SJCRH30 (cell line): ENCODE results near the gene PRR5L. TPM values are rescaled to one million over a fixed set of nuclear protein-coding genes. Genes with fewer than 3 reads are reported as not detected.
"Not testable (repeated sequence)": the region's sequence is repeated elsewhere in the genome, so short reads cannot be mapped to it uniquely, and the experiment has no call there.

ENCODE experiments used
- DNase-seq, 2 experiments: peaks; one replicate each; pipeline ENCODE4 v3.0.0-alpha.2; 2015 to 2020
- H3K27ac ChIP-seq: fragments of 250-450 bp; sonication (Bioruptor Pico); 2 replicates; pipeline ENCODE4 v1.5.1; 2020; ENCODE audit warnings: mild to moderate bottlenecking, moderate library complexity
- H3K27me3 ChIP-seq: fragments of 250-450 bp; sonication (Bioruptor Pico); 2 replicates; pipeline ENCODE4 v1.5.1; 2020; ENCODE audit warnings: mild to moderate bottlenecking, moderate library complexity
- H3K36me3 ChIP-seq: fragments of 250-450 bp; sonication (Bioruptor Pico); 2 replicates; pipeline ENCODE4 v1.5.1; 2020; ENCODE audit warnings: mild to moderate bottlenecking, moderate library complexity
- H3K4me1 ChIP-seq: fragments of 250-450 bp; sonication (Bioruptor Pico); 2 replicates; pipeline ENCODE4 v1.5.1; 2020; ENCODE audit warnings: mild to moderate bottlenecking, moderate library complexity
- H3K4me3 ChIP-seq: fragments of 250-450 bp; sonication (Bioruptor Pico); 2 replicates; pipeline ENCODE4 v1.5.1; 2020; ENCODE audit warnings: mild to moderate bottlenecking, moderate library complexity
- H3K9me3 ChIP-seq: fragments of 250-450 bp; sonication (Bioruptor Pico); replicated peaks from 2 replicates; pipeline ENCODE4 v1.5.1; 2020; ENCODE audit warnings: mild to moderate bottlenecking, moderate library complexity
- total RNA-seq: library from RNA; depleted of rRNA; stranded (reverse); fragments of >200 nt; shearing (Covaris generic); gene quantifications from 2 replicates; pipeline ENCODE4 v1.2.3, GENCODE V29; 2014

The PRR5L gene
- total RNA-seq, 1 experiment from 2014 or later, result 7.2 TPM

- Histone ChIP-seq H3K9me3 (no peaks in the 10 kb centered on the region), H3K36me3 (no peaks in the 10 kb centered on the region), H3K4me1 (peaks cover 8% of the 10 kb centered on the region), H3K27me3 (no peaks in the 10 kb centered on the region), H3K4me3 (no peak overlapping the region), H3K27ac (no peak overlapping the region)
- DNase-seq, result no peak
Measured at GRCh38 chr11:36475192-36475591, 179.1 kb downstream of the PRR5L start.

- DNase-seq, result peak; percentile 45 to 79
- H3K4me3 ChIP-seq, result no peak overlapping the region
Measured at GRCh38 chr11:36478700-36479329, 182.7 kb downstream of the PRR5L start.

GRCh38 chr11:36480833-36481232 is 184.7 kb downstream of the PRR5L start:
- no peaks in the 10 kb centered on the region for H3K9me3 ChIP-seq
- DNase-seq, result no peak
- H3K4me3 ChIP-seq, result no peak overlapping the region

More at GRCh38 chr11:36478700-36479329, 182.7 kb downstream of the PRR5L start:
- Histone ChIP-seq H3K4me1 (peaks cover 2% of the 10 kb centered on the region; the same call in 1 of the 2 replicates), H3K27me3 (no peaks in the 10 kb centered on the region), H3K9me3 (no peaks in the 10 kb centered on the region), H3K36me3 (peaks cover 1% of the 10 kb centered on the region; the same call in 1 of the 2 replicates), H3K27ac (no peak overlapping the region)

GRCh38 chr11:36483042-36483441 is 187.0 kb downstream of the PRR5L start:
- not testable (repeated sequence) for H3K9me3 ChIP-seq, H3K27me3 ChIP-seq, DNase-seq, H3K4me1 ChIP-seq, H3K4me3 ChIP-seq, H3K27ac ChIP-seq
- H3K36me3 ChIP-seq, result peaks cover 17% of the 10 kb centered on the region

More at GRCh38 chr11:36480833-36481232, 184.7 kb downstream of the PRR5L start:
- Histone ChIP-seq H3K36me3 (peaks cover 6% of the 10 kb centered on the region; the same call in 1 of the 2 replicates), H3K4me1 (peaks cover 2% of the 10 kb centered on the region; the same call in 1 of the 2 replicates), H3K27me3 (no peaks in the 10 kb centered on the region), H3K27ac (no peak overlapping the region)

- no peaks in the 10 kb centered on the region for H3K27me3 ChIP-seq
- H3K27ac ChIP-seq, result no peak overlapping the region
- DNase-seq, result no peak
- H3K4me1 ChIP-seq, result no peaks in the 10 kb centered on the region
- peaks cover 25% of the 10 kb centered on the region for H3K36me3 ChIP-seq
- H3K9me3 ChIP-seq, result no peaks in the 10 kb centered on the region
- H3K4me3 ChIP-seq, result no peak overlapping the region
Measured at GRCh38 chr11:36485298-36486002, 189.4 kb downstream of the PRR5L start.

GRCh38 chr11:36487619-36488018 is 191.5 kb downstream of the PRR5L start:
- DNase-seq, result no peak
- no peak overlapping the region for H3K27ac ChIP-seq
- H3K9me3 ChIP-seq, result no peaks in the 10 kb centered on the region
- H3K27me3 ChIP-seq, result no peaks in the 10 kb centered on the region
- H3K4me1 ChIP-seq, result 0 out of 2 replicates have a peak, but pooled peaks cover 5% of the 10 kb centered on the region
- H3K4me3 ChIP-seq, result no peak overlapping the region
- peaks cover 41% of the 10 kb centered on the region for H3K36me3 ChIP-seq

GRCh38 chr11:36488096-36488495 is 192.0 kb downstream of the PRR5L start:
- Histone ChIP-seq H3K4me3 (no peak overlapping the region), H3K4me1 (0 out of 2 replicates have a peak, but pooled peaks cover 5% of the 10 kb centered on the region), H3K27ac (no peak overlapping the region), H3K9me3 (no peaks in the 10 kb centered on the region), H3K36me3 (peaks cover 41% of the 10 kb centered on the region), H3K27me3 (no peaks in the 10 kb centered on the region)
- no peak for DNase-seq

GRCh38 chr11:36490026-36490806 is 194.1 kb downstream of the PRR5L start:
- no peak for DNase-seq
- no peak overlapping the region for H3K4me3 ChIP-seq

GRCh38 chr11:36492724-36493304 is 196.7 kb downstream of the PRR5L start:
- Histone ChIP-seq H3K27ac (no peak overlapping the region), H3K27me3 (no peaks in the 10 kb centered on the region), H3K4me3 (no peak overlapping the region), H3K4me1 (0 out of 2 replicates have a peak, but pooled peaks cover 5% of the 10 kb centered on the region), H3K9me3 (no peaks in the 10 kb centered on the region), H3K36me3 (peaks cover 46% of the 10 kb centered on the region)
- peak; percentile 28 to 80 for DNase-seq

More at GRCh38 chr11:36490026-36490806, 194.1 kb downstream of the PRR5L start:
- Histone ChIP-seq H3K27me3 (no peaks in the 10 kb centered on the region), H3K4me1 (0 out of 2 replicates have a peak, but pooled peaks cover 5% of the 10 kb centered on the region), H3K9me3 (no peaks in the 10 kb centered on the region), H3K27ac (no peak overlapping the region), H3K36me3 (peaks cover 45% of the 10 kb centered on the region)

- Histone ChIP-seq H3K36me3 (peaks cover 50% of the 10 kb centered on the region), H3K4me1 (0 out of 2 replicates have a peak, but pooled peaks cover 5% of the 10 kb centered on the region), H3K27me3 (no peaks in the 10 kb centered on the region), H3K9me3 (no peaks in the 10 kb centered on the region), H3K27ac (no peak overlapping the region), H3K4me3 (no peak overlapping the region)
- no peak for DNase-seq
Measured at GRCh38 chr11:36493332-36493731, 197.2 kb downstream of the PRR5L start.

- Histone ChIP-seq H3K27ac (no peak overlapping the region), H3K4me1 (peaks cover 13% of the 10 kb centered on the region), H3K27me3 (no peaks in the 10 kb centered on the region), H3K36me3 (peaks cover 38% of the 10 kb centered on the region), H3K9me3 (no peaks in the 10 kb centered on the region), H3K4me3 (no peak overlapping the region)
- no peak for DNase-seq
Measured at GRCh38 chr11:36498721-36499120, 202.6 kb downstream of the PRR5L start.

GRCh38 chr11:36499315-36499714 is 203.2 kb downstream of the PRR5L start:
- H3K4me1 ChIP-seq, result peaks cover 13% of the 10 kb centered on the region
- peaks cover 38% of the 10 kb centered on the region for H3K36me3 ChIP-seq
- no peak for DNase-seq
- H3K27ac ChIP-seq, result no peak overlapping the region
- no peaks in the 10 kb centered on the region for H3K9me3 ChIP-seq
- H3K27me3 ChIP-seq, result no peaks in the 10 kb centered on the region
- H3K4me3 ChIP-seq, result no peak overlapping the region

GRCh38 chr11:36500315-36500721 is 204.2 kb downstream of the PRR5L start:
- peak; percentile 57 to 68 for DNase-seq
- Histone ChIP-seq H3K27ac (peak overlapping the region; percentile 34), H3K4me1 (peaks cover 13% of the 10 kb centered on the region), H3K4me3 (no peak overlapping the region), H3K9me3 (no peaks in the 10 kb centered on the region), H3K27me3 (no peaks in the 10 kb centered on the region), H3K36me3 (peaks cover 28% of the 10 kb centered on the region)

GRCh38 chr11:36501236-36501635 is 205.1 kb downstream of the PRR5L start:
- DNase-seq, result peak; percentile 12 to 41
- Histone ChIP-seq H3K36me3 (peaks cover 26% of the 10 kb centered on the region), H3K9me3 (no peaks in the 10 kb centered on the region), H3K27ac (no peak overlapping the region), H3K27me3 (no peaks in the 10 kb centered on the region), H3K4me3 (no peak overlapping the region), H3K4me1 (peaks cover 13% of the 10 kb centered on the region)
